ENCODE measurements around the gene TREM2.

The TREM2 gene

GRCh38 chr6:41184761-41185160 is 21.8 kb upstream of the TREM2 start:
- DNase-seq (ENCODE audit: low read depth in 2 of 3, low spot score in 2 of 3): no peak

GRCh38 chr6:41182069-41183034 is 19.4 kb upstream of the TREM2 start:
- no peak for DNase-seq (ENCODE audit: low read depth in 2 of 3, low spot score in 2 of 3)

GRCh38 chr6:41181566-41181965 is 18.6 kb upstream of the TREM2 start:
- DNase-seq (ENCODE audit: low read depth in 2 of 3, low spot score in 2 of 3): no peak

- no peak for DNase-seq (ENCODE audit: low read depth in 2 of 3, low spot score in 2 of 3)
Observed at GRCh38 chr6:41179163-41179562, 16.2 kb upstream of the TREM2 start.

GRCh38 chr6:41177695-41178094 is 14.8 kb upstream of the TREM2 start:
- DNase-seq (ENCODE audit: low read depth in 2 of 3, low spot score in 2 of 3): no peak

- no peak for DNase-seq (ENCODE audit: low read depth in 2 of 3, low spot score in 2 of 3)
Observed at GRCh38 chr6:41177287-41177686, 14.4 kb upstream of the TREM2 start.

- no peak for DNase-seq (ENCODE audit: low read depth in 2 of 3, low spot score in 2 of 3)
Observed at GRCh38 chr6:41176189-41176588, 13.3 kb upstream of the TREM2 start.

- no peak for DNase-seq (ENCODE audit: low read depth in 2 of 3, low spot score in 2 of 3)
Observed at GRCh38 chr6:41175084-41175483, 12.2 kb upstream of the TREM2 start.

GRCh38 chr6:41174610-41175009 is 11.7 kb upstream of the TREM2 start:
- DNase-seq (ENCODE audit: low read depth in 2 of 3, low spot score in 2 of 3): no peak

- DNase-seq (ENCODE audit: low read depth in 2 of 3, low spot score in 2 of 3): no peak
Observed at GRCh38 chr6:41171908-41172307, 9.0 kb upstream of the TREM2 start.

- no peak for DNase-seq (ENCODE audit: low read depth in 2 of 3, low spot score in 2 of 3)
Observed at GRCh38 chr6:41170547-41171160, 7.7 kb upstream of the TREM2 start.

- no peak for DNase-seq (ENCODE audit: low read depth in 2 of 3, low spot score in 2 of 3)
Observed at GRCh38 chr6:41167173-41167963, 4.5 kb upstream of the TREM2 start.

- DNase-seq (ENCODE audit: low read depth in 2 of 3, low spot score in 2 of 3): no peak
Observed at GRCh38 chr6:41164551-41165120, 1.7 kb upstream of the TREM2 start.

GRCh38 chr6:41163419-41163717 is 452 bp upstream of the TREM2 start:
- DNase-seq (ENCODE audit: low read depth in 2 of 3, low spot score in 2 of 3): no peak

- no peak for DNase-seq (ENCODE audit: low read depth in 2 of 3, low spot score in 2 of 3)
Observed at GRCh38 chr6:41161851-41162552, 914 bp downstream of the TREM2 start.

- no peak for DNase-seq (ENCODE audit: low read depth in 2 of 3, low spot score in 2 of 3)
Observed at GRCh38 chr6:41161380-41161779, 1.5 kb downstream of the TREM2 start.

- no peak for DNase-seq (ENCODE audit: low read depth in 2 of 3, low spot score in 2 of 3)
Observed at GRCh38 chr6:41160933-41161332, 2.0 kb downstream of the TREM2 start.

GRCh38 chr6:41159415-41160082 is 3.4 kb downstream of the TREM2 start:
- DNase-seq (ENCODE audit: low read depth in 2 of 3, low spot score in 2 of 3): no peak

GRCh38 chr6:41157323-41157722 is 5.6 kb downstream of the TREM2 start:
- no peak for DNase-seq (ENCODE audit: low read depth in 2 of 3, low spot score in 2 of 3)

GRCh38 chr6:41156771-41157170 is 6.1 kb downstream of the TREM2 start:
- DNase-seq (ENCODE audit: low read depth in 2 of 3, low spot score in 2 of 3): no peak

Data from activated CD8-positive, alpha-beta memory T cell treated with anti-CD3 and anti-CD28 coated beads for 48 hours (primary cell).